HG03103 (cell line): ENCODE results near the gene CNIH2.
A peak's percentile ranks its signal among the peaks of the same experiment; 100 is the strongest.
"Not testable (repeated sequence)": the region's sequence is repeated elsewhere in the genome, so short reads cannot be mapped to it uniquely, and the experiment has no call there.

Experiments
- ATAC-seq: cut with Tn5 transposase; IDR thresholded peaks from one replicate; pipeline ENCODE4 v1.9.1; 2021; ENCODE audit warnings: low read depth; ENCODE audit not compliant: unreplicated experiment

The CNIH2 gene

DNA sequence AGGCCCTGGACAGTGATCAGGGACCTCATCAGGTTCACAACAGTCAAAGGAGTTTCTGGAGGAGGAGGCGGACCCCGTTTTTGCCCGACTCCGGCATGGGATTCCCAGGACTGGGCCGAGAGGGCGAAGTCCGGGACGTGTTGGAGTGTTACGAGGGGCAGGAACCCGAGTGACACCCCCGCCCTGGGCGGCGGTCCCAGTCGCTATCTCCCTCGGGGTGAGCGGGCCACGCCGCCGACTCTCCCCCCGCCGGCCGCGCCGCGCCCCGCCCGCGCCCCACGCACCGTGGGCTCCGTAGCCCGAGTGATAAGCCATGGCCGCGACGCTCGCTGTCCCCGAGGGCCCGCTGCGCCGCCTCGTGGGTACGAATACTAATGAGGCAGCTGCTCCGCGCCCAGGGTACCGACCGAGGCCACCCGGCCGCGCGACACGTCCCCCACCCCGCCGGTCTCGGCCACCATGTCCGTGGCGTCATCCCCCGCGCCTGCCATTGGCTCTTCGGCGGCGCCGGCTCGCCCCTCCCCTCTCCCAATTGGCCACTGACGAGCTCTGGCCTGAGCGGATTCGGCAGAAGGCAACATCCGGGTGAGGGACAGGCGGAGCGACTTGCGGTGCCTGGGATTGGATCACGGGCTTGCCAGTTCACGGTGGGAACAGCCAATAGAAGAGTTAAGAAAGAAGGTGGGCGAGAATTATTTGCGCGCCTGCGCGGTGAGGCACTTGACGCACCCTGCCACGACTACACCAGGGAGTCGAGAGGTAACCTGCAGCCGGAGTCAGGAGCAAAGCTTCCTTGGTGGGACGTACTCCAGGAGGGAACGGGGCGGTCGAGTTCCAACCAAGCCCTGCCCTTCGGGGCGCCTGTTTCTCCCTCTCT, 10.9 kb downstream of the CNIH2 start, which contains the start of gene YIF1A:
Gene YIF1A (minus strand): TSS at position 473 of the 877 bp plus-strand sequence. CDS start 158 bp downstream, at position 315.
- peak; percentile 91 for ATAC-seq

DNA sequence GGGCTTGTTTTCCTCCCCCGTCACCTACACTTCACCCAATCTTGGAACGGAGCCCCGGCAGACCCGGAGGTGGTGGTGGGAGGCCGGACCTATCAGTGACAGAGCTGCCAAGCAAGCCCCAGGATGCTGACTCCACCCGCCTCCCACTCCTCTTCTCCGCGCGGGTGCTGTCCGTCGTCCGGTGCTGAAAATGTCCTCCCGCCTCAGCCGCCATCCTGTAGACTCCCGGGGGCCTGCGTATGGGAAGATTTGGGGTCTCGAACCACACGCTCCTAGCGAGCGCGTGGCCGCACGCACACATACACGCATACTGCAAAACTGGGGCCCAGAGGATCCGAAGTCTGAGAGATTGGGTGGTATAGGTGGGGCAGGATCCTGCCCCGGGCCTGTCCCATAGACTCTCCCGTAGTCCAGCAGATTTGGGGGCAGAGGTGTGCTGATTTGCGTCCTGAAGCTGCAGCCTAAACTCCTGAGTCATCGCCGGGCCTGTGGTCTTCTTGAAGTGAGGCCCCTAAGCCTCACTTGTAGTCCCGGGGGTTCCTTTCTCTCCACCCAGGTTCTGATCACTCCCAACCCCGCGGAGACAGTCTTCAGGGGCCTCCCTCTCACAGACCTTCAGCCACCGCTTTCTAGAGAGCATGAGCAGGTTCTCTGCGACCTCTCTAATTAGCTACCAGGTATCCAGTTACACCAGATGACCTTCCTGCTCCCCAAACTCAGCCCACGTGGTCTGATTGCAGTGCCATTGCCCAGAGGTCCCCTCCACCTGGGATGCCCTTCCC, 11.8 kb downstream of the CNIH2 start:
- ATAC-seq: peak; percentile 26

DNA sequence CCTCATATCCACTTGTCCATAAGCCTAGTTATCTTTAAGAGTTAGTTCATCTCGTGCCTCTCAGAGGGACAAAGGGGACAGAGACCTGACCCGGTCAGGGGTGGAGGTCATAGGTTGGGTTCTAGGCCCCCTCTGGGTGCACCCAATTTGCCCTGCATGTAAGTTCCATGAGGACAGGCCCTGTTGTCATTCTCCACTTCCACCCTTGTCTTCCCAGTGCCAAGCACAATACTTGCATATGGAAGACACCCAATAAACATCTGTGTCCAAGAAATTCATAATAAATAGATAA, 12.3 kb downstream of the CNIH2 start:
- ATAC-seq: no peak

DNA sequence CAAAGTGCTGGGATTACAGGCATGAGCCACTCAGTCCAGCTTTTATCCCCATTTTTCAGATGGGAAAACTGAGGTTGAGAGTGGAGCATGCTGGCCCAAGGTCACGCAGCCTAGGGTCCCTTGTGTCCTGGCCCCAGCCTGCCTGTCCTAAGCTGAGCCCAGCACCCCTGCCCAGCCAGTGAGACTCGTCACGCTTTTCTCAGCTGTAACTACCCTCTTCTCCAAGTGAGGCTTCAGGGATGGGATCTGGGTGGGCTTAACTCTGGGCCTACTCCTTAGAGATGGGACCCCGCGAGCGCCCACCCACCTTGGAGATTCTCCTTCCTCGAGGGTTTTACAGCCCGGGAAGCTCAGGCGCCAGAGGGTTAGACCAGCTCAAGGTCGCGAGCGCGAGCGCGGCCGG, 13.3 kb downstream of the CNIH2 start:
- ATAC-seq: no peak

DNA sequence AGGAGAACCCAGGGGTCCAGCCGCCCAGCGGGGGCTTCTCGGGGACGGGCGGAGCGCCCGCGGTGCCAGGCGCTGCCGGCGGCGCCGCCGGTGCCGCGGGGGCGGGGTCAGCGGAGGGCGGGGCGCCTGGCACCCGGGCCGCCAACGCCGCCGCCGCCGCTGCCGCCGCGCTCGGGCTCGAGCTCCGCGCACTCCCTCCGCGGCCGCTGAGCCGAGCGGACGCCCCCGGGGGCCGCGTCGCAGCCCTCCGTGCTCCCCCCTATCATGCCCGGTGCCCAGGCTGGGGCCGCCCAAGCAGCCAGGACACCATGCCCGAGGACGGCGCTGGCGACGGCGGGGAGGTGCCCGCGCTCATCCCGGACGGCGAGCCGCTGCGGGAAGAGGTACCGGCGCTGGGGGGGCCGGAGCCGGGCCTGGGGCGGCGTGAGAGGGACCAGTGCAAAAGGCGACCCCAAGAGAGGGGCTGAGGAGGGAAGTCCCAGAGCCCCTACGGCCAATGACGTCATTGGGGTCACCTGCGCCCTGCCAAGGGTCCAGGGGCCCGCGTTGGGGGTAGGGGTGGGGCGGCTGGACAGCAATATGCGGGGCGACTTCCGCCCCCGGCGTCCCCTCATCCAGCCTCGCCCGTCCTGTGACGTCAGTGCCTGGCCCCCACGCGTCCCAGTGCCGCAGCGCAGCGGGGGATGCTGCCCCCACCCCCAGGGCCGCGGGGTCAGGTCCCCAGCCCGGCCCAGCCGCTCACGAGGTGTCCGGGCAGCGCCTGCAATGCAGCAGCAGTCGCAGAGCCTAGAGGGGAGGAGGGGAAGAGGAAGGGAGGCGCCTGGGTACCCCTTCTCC, 13.9 kb downstream of the CNIH2 start, which contains the start of gene TMEM151A:
Gene TMEM151A (plus strand): TSS at position 189 of the 837 bp plus-strand sequence. CDS start 120 bp downstream, at position 309.
- no peak for ATAC-seq

DNA sequence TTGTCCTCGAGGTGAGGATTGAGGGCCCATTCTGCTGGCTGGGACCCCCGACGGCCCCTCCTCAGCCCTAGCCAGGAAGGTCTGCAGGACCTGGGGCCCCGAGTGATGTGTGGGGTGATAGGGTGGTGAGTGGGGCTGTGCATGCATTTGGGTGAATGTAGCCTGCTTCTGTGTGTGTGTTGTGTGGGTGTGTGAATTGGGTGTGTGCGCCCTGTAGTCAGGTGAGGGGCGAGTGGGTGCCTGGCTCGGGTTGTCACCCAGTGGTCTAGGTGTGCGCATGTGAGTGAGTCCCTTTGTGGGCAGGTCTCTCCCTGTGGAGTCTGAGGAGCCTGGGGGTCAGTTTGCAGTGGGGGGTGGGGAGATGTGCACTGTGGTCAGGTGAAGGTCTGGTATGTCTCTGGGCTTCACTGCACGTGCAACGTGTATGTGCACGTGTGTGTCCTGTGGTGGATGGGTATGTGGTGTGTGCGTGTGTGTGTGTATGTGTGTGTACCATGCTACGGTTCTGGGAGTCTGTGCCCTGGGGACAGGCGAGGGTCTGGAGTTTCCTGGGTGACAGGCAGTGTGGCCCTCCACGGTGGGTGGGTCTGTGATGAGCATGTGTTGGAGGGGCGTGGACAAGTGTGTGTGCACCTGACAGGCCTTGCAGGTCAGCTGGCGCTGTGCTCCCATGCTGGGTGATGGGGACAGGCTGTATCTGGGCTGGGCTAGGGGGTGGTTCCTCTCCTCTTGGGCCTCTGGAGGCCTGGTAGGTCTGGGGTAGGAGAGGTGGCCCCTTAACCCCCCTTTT, 14.8 kb downstream of the CNIH2 start:
- ATAC-seq: no peak

DNA sequence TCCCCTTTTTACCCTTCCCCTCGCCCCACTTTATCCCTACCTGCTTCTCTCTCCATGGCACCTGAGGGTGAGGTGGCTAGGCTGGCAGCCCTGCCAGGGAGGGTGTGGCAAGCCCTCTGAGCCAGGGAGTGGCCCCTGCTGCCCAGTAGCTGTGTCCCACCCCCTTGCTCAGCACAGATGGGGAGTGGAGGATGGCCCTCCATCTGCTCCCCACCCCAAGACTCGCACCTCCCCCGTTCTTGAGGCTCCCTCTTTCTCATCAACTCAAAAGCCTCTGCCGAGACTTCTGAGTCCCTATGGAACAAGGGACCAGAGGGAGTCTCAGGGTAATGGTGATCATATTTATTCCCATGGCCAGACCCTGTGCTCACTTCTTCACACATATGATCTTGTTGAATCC, 15.4 kb downstream of the CNIH2 start:
- ATAC-seq: no peak

DNA sequence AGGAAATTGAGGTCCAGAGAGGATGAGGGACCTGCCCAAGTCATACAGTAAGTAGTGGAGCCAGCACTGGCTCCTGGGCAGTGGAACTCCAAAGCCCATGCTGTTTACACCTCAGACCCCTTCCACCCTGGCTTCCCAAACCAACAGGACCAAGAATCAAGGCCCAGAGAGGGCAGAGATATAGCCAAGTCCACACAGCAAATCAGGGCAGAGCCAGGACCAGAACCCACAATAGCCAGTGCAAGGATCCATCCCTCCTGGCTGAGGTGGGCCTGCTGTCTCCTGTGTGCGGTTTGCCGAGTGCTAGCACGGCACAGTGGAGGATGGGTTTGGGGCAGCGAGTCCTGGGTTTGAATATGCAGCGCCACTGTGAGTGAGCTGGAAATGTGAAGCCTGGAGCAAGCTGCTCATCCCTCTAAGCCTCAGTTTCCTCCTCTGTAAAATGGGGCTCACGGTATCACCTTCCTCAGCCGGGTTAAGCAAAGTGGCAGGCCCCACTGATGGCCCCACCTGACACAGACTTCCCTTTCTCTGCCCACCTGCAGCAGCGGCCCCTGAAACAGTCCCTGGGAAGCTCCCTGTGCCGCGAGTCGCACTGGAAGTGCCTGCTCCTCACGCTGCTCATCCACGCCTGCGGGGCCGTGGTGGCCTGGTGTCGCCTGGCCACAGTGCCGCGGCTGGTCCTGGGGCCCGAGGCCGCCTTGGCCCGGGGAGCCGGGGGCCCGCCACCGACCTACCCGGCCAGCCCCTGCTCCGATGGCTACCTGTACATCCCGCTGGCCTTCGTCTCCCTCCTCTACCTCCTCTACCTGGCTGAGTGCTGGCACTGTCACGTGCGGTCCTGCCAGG, 16.0 kb downstream of the CNIH2 start:
- no peak for ATAC-seq

DNA sequence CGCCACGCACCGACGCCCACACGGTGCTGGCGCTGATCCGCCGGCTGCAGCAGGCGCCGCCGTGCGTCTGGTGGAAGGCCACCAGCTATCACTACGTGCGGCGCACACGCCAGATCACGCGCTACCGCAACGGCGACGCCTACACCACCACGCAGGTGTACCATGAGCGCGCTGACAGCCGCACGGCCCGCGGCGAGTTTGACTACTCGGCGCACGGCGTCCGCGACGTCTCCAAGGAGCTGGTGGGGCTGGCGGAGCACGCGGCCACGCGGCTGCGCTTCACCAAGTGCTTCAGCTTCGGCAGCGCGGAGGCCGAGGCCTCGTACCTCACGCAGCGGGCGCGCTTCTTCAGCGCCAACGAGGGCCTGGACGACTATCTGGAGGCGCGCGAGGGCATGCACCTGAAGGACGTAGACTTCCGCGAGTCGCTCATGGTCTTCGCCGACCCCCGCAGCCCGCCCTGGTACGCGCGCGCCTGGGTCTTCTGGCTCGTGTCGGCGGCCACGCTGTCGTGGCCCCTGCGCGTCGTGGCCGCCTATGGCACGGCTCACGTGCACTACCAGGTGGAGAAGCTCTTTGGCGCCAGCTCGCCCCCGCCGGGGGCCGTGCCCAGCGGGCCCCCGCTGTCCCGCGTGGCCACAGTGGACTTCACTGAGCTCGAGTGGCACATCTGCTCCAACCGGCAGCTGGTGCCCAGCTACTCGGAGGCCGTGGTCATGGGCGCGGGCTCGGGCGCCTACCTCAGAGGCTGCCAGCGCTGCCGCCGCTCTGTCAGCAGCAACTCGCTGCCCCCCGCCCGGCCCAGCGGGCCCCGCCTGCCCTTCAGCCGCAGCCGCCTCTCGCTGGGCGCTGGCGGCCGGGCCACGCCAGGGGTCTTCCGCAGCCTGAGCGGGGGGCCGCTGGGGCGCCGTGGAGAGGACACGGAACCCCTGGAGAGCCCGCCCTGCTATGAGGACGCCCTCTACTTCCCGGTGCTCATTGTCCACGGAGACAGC, 16.9 kb downstream of the CNIH2 start:
- no peak for ATAC-seq

DNA sequence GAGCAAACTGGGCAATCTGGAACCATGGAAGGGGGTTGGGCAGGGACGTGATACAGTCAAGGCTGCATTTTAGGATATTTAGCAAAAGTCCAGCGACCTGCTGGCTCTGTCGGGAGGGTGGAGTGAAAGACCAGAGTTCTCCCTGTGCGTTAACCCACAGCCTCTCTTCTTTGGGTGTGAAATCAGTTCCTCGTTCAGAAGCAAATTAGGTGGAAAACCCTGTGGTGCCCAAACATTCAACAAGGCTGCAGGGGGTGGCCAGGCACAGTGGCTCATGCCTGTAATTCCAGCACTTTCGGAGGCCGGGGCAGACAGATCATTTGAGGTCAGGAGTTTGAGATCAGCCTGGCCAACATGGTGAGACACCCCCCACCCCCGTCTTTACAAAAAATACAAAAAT, 19.6 kb downstream of the CNIH2 start:
- no peak for ATAC-seq

DNA sequence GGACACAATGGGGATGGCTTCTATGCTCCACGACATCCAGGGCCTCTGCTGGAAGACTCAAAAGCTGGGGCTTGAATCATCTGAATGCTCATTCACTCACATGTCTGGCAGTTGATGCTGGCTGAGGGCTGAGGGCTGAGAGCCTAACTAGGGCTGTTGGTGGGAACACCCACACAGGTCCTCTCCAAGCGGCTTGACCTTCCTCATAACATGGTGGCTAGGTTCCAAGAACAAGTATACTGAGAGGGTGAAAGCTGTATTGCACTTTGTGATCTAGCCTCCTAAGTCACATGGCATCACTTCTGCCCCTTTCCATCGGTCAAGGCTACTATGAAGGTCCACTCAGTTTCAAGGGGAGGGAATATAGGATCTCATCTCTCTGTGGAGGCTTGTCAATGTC, 21.2 kb downstream of the CNIH2 start:
- ATAC-seq: no peak

DNA sequence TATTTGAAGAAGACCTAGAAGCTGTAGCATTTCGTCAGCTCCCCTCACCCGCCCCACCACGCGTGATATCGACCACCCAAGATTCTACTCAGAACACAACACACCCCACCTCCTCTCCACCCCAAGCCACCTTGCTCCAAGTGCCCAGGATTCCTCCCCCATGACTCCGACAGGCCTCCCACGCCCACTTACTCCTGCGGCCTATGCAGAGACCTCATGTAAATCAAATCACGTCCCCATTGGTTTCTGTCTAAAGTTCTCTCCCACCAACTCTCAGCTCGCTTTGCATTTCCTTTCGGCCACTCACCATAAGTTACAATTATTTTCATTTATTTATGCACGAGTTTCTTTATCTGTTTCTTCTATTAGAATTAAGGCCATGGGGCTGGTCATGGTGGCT, 24.7 kb downstream of the CNIH2 start:
- no peak for ATAC-seq

DNA sequence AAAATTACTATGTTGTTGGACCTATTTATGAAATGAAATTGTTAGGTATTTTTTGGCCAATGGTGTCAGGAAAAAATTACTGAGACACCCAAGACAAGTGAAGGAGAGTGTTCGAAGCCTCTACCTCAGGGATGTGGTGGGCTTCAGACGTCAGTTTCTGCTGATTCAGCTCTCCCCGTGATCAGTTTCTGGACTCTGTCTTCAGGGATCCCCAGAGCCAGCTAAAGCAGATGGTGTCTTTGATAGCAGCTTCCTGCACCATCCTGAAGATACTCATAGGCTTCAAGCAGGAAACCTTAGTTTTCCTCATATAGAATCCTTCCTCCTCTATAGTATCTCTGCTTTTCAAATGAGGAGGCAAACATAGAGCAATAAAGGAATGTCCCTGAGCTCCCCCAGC, 31.5 kb downstream of the CNIH2 start:
- no peak for ATAC-seq

DNA sequence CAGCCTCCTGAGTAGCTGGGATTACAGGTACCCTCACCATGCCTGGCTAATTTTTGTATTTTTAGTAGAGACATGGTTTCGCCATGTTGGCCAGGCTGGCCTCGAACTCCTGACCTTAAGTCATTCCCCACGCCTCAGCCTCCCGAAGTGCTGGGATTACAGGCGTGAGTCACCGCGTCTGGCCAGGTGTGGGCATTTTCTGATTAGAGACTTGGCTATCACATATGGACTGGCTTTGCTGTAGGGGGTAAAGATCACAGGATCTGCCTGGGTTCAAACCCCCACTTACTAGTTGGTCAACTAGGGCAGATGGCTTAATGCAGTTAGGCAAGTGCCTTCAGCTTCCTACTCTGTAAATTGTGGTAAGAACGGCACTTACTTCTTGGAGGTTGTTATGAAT, 32.3 kb downstream of the CNIH2 start:
- no peak for ATAC-seq

DNA sequence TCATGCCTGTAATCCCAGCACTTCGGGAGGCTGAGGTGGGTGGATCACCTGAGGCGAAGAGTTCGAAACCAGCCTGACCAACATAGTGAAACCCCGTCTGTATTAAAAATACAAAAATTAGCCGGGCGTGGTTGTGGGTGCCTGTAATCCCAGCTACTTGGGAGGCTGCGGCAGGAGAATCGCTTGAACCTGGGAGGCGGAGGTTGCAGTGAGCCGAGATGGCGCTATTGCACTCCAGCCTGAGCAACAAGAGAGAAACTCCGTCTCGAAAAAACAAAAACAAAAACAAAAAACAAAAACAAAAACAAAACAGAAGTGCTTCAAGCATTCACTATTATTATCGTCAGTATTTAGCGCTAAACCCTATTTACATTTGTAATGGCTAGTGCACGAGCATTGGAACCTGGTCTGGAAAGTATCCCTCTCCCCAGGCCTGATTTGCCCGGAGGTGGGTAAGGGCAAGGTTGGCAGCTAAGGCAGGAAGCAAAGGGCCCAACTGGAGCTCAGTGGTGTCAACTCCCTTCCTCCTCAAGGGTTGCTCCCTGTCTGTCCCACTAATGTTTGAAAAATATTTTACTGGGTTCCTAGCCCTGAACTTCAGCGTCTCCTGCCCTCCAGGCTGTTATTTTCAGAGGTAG, 32.9 kb downstream of the CNIH2 start:
- ATAC-seq: not testable (repeated sequence)

DNA sequence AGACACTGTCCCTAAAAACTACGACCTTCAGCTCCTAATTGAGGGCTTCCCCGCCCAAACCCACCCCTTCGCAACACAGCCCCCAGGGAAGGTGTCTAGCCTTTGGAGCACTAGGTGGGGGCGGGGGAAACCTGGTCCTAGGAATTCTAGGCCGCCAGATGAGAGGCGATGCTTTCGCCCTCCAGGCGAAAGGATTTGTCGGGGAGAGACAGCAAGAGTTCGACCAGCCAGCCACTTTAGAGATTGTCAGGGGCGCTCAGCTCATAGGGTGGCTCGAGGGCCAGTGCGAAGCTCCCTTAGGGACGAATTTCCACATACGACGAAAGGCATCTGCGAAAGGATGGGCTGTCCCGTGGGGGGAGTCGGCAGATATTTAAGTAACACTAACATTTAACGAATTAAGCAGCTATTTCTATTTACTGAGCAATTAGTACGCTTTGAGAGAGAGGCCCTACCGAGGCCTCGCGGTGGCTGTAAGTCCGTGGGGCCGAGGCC, 33.5 kb downstream of the CNIH2 start:
- ATAC-seq: no peak

DNA sequence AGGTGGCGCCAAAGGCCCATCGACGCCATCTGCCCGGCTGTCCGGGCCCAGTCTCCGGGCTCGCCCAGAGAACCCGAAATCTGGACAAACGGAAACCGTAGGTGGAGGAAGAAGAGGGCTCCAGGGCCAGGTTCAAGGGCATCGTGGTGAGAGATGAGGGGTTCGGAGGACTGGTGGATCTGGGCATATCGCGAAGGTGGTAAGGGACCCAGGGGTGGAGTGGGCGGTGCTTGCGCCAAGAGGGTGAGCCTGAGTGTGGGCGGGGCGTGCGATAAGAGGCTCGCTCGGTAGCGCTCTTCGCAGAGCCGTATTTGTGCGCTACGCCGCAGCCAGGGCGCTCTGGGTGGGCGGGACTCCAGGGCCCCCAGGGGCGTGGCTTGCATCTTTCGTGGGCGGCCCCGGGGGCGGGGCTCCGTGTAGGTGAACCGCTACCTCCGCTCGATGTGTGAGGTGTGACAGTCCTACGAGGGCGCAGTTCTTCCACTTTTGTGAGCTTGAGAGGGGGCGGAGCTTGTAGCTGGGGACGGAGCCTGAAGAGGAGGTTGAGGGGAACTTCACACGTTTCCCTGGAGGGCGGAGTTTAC, 34.1 kb downstream of the CNIH2 start:
- ATAC-seq: peak; percentile 58
